ENCODE results near the gene EVI2B. TPM values are rescaled to one million over a fixed set of nuclear protein-coding genes. Genes with fewer than 3 reads are reported as not detected.

The EVI2B gene
- polyA plus RNA-seq, 1 experiment = 0.41 TPM

DNA sequence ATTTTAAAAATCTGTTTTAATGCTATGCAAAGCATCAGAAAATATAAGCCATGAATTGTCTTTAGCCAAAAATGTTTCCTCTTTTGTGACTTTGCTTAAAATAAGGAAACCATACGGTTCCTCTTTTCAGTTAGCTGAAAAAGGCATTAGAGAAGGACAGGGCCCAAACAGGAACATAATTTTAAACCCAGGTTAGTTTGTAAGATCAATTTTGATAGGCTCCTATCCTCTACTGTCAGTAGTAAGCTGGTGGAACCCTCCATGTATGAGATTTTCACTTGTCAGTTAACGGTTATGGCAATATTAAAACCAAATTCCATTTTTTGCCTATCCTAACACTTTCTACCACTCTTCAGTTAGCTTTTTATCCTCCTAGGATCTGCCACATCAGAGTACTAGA lies 4.3 kb downstream of the EVI2B start:
- H3K9me3 ChIP-seq (ENCODE audit: control insufficient read depth, insufficient read depth, low read length) = no peaks in the 10 kb centered on the region
- TF ChIP-seq, protein P1, sequence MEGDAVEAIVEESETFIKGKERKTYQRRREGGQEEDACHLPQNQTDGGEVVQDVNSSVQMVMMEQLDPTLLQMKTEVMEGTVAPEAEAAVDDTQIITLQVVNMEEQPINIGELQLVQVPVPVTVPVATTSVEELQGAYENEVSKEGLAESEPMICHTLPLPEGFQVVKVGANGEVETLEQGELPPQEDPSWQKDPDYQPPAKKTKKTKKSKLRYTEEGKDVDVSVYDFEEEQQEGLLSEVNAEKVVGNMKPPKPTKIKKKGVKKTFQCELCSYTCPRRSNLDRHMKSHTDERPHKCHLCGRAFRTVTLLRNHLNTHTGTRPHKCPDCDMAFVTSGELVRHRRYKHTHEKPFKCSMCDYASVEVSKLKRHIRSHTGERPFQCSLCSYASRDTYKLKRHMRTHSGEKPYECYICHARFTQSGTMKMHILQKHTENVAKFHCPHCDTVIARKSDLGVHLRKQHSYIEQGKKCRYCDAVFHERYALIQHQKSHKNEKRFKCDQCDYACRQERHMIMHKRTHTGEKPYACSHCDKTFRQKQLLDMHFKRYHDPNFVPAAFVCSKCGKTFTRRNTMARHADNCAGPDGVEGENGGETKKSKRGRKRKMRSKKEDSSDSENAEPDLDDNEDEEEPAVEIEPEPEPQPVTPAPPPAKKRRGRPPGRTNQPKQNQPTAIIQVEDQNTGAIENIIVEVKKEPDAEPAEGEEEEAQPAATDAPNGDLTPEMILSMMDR (IDR thresholded peaks at IDR 0.05; ENCODE audit: low read depth, low read length) = no peak
- ChIA-PET CTCF (no interaction called here), POLR2A (no interaction called here)
- no peaks in the 10 kb centered on the region for H3K27me3 ChIP-seq (ENCODE audit: control insufficient read depth, insufficient read depth, low read length)
- no peak for DNase-seq (ENCODE audit: low read depth, low spot score)
- no peak overlapping the region for H3K27ac ChIP-seq (ENCODE audit: low read depth, low read length)
- no peak overlapping the region for H3K4me3 ChIP-seq (ENCODE audit: low read depth, low read length)

DNA sequence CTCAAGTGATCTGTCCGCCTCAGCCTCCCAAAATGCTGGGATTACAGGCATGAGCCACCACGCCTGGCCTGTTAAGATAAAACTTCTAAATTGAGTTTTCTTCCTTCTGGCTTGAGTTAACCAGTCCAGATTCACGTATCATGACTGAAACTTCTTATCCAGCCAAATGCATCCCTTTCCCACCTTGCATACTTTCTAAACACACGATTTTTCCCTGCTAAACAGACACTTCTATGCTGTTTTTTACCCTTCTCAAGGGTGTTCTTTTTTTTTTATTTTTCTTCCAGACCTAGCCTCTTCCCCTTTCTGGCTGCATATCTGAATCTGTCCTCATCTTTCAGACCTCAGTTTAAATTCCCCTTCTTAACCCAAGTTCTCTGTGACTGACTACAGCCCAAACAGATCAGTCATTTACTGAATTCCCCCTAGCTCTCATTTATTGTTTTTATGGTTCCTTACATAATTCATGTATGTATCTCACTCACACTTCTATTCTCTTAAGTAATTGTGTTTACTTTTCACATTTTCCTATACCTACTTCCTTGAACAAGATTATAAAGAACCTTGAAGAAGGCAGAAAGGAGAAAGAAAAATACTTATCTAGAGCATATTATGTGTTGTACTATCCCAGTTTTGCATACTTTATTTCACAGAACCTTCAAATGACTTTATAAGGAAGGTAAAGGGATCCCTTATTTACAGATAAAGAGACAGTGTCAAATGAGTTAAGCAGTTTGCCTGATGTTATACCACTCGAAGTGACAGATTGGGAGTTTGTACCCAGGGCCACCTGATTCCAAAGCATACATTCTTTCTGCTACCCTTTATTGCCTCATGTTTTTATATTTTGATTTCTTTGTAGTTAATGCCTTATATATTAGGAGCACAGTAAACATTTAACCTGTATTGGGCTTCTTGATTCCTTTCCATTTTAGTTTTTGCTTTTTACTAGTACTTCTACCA lies 5.2 kb downstream of the EVI2B start:
- H3K27ac ChIP-seq (ENCODE audit: low read depth, low read length) = no peak overlapping the region
- H3K27me3 ChIP-seq (ENCODE audit: control insufficient read depth, insufficient read depth, low read length) = no peaks in the 10 kb centered on the region
- no peak overlapping the region for H3K4me3 ChIP-seq (ENCODE audit: low read depth, low read length)
- no peaks in the 10 kb centered on the region for H3K9me3 ChIP-seq (ENCODE audit: control insufficient read depth, insufficient read depth, low read length)
- POLR2A ChIA-PET = no interaction called here
- CTCF ChIA-PET = no interaction called here
- TF ChIP-seq, protein P1 (IDR thresholded peaks at IDR 0.05; ENCODE audit: low read depth, low read length) = no peak
- no peak for DNase-seq (ENCODE audit: low read depth, low spot score)

DNA sequence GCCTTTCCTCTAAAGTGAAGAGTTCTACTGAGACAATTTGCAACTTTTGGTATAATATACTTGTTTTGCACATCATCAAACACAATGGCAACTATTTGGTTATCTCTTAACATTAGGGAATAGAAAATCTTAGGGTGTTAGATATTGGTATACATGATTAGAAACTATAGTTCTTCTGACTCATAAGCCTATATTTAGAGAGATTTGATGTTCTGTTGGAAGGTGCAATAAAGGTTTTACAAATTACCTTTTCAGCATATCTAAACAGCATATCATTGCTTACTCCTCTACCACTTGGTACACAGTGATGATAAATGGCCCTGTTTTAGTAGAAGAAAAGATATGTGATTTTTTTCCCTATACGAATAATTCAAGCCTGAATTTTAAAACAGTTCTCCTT lies 6.2 kb downstream of the EVI2B start:
- CTCF ChIA-PET = no interaction called here
- H3K27ac ChIP-seq (ENCODE audit: low read depth, low read length) = no peak overlapping the region
- POLR2A ChIA-PET = no interaction called here
- TF ChIP-seq, protein P1 (IDR thresholded peaks at IDR 0.05; ENCODE audit: low read depth, low read length) = no peak
- no peak overlapping the region for H3K4me3 ChIP-seq (ENCODE audit: low read depth, low read length)
- no peaks in the 10 kb centered on the region for H3K9me3 ChIP-seq (ENCODE audit: control insufficient read depth, insufficient read depth, low read length)
- H3K27me3 ChIP-seq (ENCODE audit: control insufficient read depth, insufficient read depth, low read length) = no peaks in the 10 kb centered on the region
- no peak for DNase-seq (ENCODE audit: low read depth, low spot score)

DNA sequence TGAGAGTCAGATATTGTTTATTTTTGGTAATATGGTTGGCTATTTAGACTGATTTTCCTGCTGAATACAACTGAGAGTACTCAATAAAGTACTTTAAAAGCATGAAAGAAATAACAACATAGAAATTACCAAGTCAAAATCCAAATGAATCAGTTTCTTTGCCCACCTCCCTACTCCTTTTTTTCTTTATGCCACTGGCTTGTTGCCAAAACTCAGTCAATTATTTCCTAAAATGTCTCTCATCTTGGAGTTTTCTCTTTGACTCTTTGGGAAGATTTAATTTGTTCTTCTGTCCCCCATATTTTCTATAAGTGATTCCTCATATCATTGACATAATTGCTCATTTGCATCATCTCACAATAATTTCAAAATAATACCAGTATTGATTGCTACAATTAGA lies 14.2 kb downstream of the EVI2B start:
- Histone ChIP-seq H3K9me3 (ENCODE audit: control insufficient read depth, insufficient read depth, low read length) (no peaks in the 10 kb centered on the region), H3K27me3 (ENCODE audit: control insufficient read depth, insufficient read depth, low read length) (no peaks in the 10 kb centered on the region), H3K4me3 (ENCODE audit: low read depth, low read length) (no peak overlapping the region), H3K27ac (ENCODE audit: low read depth, low read length) (no peak overlapping the region)
- TF ChIP-seq, protein P1 (IDR thresholded peaks at IDR 0.05; ENCODE audit: low read depth, low read length) = no peak
- DNase-seq (ENCODE audit: low read depth, low spot score) = no peak
- POLR2A ChIA-PET = no interaction called here
- CTCF ChIA-PET = no interaction called here

DNA sequence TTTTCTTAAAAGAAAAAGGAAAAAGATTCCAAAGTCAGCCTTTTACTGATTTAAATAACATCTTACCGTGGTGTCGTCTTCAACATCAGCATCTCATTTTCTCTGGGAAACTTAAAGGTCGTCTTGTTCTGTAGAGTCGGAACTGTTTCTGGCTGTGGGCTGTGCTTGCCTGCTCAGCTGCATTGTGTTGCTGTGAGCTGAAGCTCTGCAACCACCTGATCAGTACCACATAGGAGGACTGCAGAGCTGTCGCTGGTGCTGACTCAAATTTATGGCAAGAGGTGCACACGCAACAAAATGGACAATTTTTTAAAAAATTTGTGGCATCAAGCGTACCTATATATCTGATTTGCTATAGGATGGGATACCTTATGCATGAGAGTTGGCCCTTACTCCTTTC lies 16.8 kb downstream of the EVI2B start, which contains the start of gene OMG:
TSS of gene OMG (minus strand) at position 150 of the 400 bp plus-strand sequence. CDS start 908 bp downstream, outside the sequence.
- POLR2A ChIA-PET = no interaction called here
- H3K4me3 ChIP-seq (ENCODE audit: low read depth, low read length) = no peak within 1 kb of the TSS

More for the DNA sequence above, 16.8 kb downstream of the EVI2B start, which contains the start of gene OMG:
- CTCF ChIA-PET = no interaction called here
- TF ChIP-seq, protein P1 (IDR thresholded peaks at IDR 0.05; ENCODE audit: low read depth, low read length) = no peak
- no peaks in the 10 kb centered on the region for H3K27me3 ChIP-seq (ENCODE audit: control insufficient read depth, insufficient read depth, low read length)
- no peaks in the 10 kb centered on the region for H3K9me3 ChIP-seq (ENCODE audit: control insufficient read depth, insufficient read depth, low read length)
- no peak within 1 kb of the TSS for H3K27ac ChIP-seq (ENCODE audit: low read depth, low read length)
- DNase-seq (ENCODE audit: low read depth, low spot score) = no peak

Measured in AG04450 (cell line).